Muscle layer of colon (tissue), 2 donors: ENCODE data around the gene CNDP2.

ENCODE experiments used
- H3K27ac ChIP-seq: one replicate; pipeline ENCODE4 v1.7.0; 2013; ENCODE audit warnings: low read depth, mild to moderate bottlenecking, low read length, moderate library complexity
- H3K27me3 ChIP-seq, 2 donors: one replicate each; pipeline ENCODE4 v1.7.0; 2013; ENCODE audit warnings: low read length in 2 of 2, mild to moderate bottlenecking in 2 of 2; ENCODE audit not compliant: insufficient read depth in 2 of 2, control insufficient read depth in 1 of 2
- H3K36me3 ChIP-seq: one replicate; pipeline ENCODE4 v1.7.0; 2013; ENCODE audit warnings: mild to moderate bottlenecking, low read length; ENCODE audit not compliant: insufficient read depth
- H3K4me1 ChIP-seq: one replicate; pipeline ENCODE4 v1.7.0; 2013; ENCODE audit warnings: mild to moderate bottlenecking, low read length; ENCODE audit not compliant: insufficient read depth
- H3K4me3 ChIP-seq, 2 donors: one replicate each; pipeline ENCODE4 v1.7.0; 2013; ENCODE audit warnings: low read length in 2 of 2, low read depth in 1 of 2, mild to moderate bottlenecking in 1 of 2, moderate library complexity in 1 of 2
- H3K9ac ChIP-seq: one replicate; pipeline ENCODE4 v1.7.0; 2013; ENCODE audit warnings: low read length
- H3K9me3 ChIP-seq: one replicate; pipeline ENCODE4 v1.7.0; 2013; ENCODE audit warnings: mild to moderate bottlenecking, low read length
- donor health status: abdominal sarcoma.
- donor health status: Adenocarcinoma of cecum.

Gene CNDP2

DNA sequence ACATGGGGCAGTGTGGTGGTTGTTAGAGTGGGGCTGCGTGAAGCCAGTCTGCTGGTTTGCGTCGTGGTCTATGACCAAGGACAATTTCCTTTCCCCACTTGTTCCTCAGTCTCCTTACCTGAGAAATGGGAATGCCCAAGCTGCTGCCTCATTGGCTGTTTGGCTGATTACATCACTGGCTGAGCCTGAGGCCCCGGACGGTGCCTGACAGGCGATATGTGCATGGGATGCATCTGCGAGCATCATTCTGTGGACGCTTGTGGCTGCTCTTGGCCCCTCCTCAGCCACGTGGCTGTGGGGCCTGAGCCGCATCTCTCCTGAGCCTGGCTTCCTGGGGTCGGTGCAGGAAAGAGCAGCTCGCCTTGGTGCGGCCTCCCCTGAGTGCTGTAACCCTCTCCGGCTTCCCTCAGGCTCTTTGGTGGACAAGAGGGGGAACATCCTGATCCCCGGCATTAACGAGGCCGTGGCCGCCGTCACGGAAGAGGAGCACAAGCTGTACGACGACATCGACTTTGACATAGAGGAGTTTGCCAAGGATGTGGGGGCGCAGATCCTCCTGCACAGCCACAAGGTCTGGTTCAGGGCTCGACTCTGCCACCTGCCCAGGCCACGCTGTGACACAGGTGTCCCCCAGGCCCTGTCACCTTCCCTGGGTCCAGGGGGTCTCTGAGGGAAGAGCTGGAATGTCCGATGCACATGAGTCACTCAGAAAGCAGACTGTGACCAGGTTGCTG, 17.2 kb downstream of the CNDP2 start:
- H3K4me3 ChIP-seq: no peak overlapping the region
- no peaks in the 10 kb centered on the region for H3K4me1 ChIP-seq
- peaks cover 92% of the 10 kb centered on the region for H3K36me3 ChIP-seq
- H3K9ac ChIP-seq: no peak overlapping the region
- H3K27ac ChIP-seq: no peak overlapping the region
- no peaks in the 10 kb centered on the region for H3K9me3 ChIP-seq
- no peaks in the 10 kb centered on the region for H3K27me3 ChIP-seq

DNA sequence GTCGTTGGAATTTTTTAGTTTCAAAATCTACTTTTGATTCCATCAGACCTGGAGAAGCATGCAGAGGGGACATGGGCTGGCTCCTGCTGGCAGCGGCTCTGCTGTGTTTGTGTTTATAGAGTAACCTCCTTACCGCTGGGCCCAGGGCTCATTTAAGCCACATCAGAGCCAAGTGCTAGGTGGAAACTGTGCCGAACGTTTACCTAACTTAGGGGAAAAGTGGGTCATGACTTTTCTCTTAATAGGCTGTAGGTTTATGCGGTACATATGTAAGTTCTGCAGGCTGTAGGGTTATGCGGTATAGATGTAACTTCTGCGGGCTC, 17.7 kb downstream of the CNDP2 start:
- peaks cover 92% of the 10 kb centered on the region for H3K36me3 ChIP-seq
- no peaks in the 10 kb centered on the region for H3K9me3 ChIP-seq
- H3K4me1 ChIP-seq: no peaks in the 10 kb centered on the region
- no peak overlapping the region for H3K9ac ChIP-seq
- H3K4me3 ChIP-seq: no peak overlapping the region
- H3K27ac ChIP-seq: no peak overlapping the region
- H3K27me3 ChIP-seq: no peaks in the 10 kb centered on the region

DNA sequence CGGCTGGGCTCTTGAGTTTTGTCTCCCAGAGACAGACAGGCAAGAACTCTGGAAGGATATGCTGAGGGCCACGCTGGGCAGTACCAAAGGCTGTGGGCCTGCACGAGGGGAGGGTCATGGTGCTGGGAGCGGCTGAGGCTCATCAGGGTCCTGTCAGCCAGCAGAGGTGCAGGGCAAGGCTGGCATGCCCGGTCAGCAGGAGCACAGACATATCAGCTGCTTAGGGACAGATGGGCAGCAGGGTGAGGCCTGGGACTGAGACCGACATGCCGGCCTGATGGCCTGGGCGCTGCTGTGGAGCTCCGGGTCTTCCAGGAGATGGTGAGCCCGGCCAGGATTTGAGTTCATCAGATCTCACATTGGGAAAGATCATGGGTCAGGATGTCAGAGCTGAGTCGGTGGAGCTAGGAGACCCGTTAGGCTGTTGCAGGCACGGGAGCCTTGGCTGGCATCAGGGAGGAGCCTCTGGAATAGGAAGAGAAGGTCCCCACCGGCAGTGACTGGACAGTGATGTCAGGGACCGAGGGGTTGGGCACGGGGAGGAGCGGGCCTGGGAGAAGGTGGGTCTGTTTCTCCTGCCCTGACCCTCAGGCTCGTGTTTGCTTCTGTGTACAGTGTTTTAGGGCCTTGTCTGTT, 18.8 kb downstream of the CNDP2 start:
- no peak overlapping the region for H3K4me3 ChIP-seq
- H3K9me3 ChIP-seq: no peaks in the 10 kb centered on the region
- H3K9ac ChIP-seq: no peak overlapping the region
- no peaks in the 10 kb centered on the region for H3K27me3 ChIP-seq
- no peak overlapping the region for H3K27ac ChIP-seq
- H3K4me1 ChIP-seq: no peaks in the 10 kb centered on the region
- H3K36me3 ChIP-seq: peaks cover 96% of the 10 kb centered on the region

DNA sequence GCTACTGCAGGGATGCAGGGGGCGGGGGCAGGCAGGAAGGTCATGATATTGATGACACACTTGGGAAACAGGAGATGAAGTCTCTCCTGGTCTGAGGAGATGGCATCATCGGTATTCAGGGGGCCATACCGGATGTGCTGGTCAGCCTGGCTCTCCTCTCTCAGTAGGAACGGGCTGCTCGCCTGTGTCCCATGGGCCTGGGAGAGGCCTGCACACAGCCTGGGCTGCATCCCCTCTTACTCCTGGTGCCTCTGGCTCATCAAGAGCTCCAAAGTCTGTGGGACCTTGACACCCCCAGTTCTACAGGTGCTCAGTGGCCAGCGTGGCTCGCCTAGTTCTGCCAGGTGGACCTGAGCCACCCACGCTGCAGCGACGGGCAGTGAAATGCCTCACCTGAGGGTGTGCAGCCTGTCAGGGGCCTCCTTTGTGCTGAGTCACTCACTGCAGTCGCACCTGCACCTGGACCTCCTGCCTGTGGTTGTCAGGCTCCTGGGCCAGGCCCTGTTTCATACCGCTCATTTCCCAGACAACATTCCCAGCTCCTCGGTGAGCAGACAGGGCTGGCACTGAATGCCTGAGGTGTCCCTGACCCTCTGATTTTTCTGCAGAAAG, 19.6 kb downstream of the CNDP2 start:
- Histone ChIP-seq H3K9ac (no peak overlapping the region), H3K9me3 (no peaks in the 10 kb centered on the region), H3K4me1 (no peaks in the 10 kb centered on the region), H3K27ac (no peak overlapping the region), H3K4me3 (no peak overlapping the region), H3K36me3 (peaks cover 96% of the 10 kb centered on the region), H3K27me3 (no peaks in the 10 kb centered on the region)

DNA sequence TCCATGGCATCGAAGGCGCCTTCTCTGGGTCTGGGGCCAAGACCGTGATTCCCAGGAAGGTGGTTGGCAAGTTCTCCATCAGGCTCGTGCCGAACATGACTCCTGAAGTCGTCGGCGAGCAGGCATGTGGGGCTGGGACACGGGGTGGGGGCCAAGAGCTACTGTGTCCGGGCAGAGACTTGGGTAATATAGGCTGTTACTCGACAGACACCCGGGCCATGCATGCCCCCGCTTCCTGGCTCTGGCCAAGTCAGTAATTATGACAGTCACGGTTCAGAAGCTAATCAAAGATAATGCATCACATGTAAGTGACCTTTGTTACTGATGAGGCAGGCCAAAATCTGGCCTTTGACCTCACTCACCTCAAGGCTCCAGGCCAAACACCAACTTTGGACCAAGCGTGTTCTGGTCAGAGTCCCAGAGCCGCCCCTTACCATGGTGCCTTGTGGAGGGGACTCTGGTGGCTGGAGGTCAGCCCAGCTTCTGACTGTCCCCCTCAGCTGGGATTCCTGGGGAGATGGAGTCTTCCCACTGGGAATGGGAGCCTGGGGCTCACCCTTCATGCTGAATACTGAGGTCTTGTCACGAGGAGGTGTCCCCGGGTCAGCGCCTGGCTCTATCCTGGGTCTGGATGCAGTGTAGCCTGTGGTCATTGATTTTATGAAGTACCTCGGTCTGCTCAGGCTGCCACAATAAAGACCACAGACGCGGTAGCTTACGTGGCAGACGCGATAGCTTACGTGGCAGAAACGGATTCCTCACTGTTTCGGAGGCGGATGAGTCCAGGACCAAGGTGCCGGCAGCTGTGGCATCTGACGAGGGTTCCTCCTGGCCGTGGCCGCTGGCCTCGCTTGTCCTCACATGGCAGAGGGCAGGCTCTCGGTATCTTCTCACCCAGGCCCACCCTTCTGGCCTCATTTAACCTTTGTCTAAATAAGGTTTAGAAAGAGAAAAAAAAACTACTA, 20.4 kb downstream of the CNDP2 start:
- Histone ChIP-seq H3K4me1 (no peaks in the 10 kb centered on the region), H3K27me3 (no peaks in the 10 kb centered on the region), H3K4me3 (no peak overlapping the region), H3K36me3 (peaks cover 91% of the 10 kb centered on the region), H3K9me3 (no peaks in the 10 kb centered on the region), H3K27ac (no peak overlapping the region), H3K9ac (no peak overlapping the region)

DNA sequence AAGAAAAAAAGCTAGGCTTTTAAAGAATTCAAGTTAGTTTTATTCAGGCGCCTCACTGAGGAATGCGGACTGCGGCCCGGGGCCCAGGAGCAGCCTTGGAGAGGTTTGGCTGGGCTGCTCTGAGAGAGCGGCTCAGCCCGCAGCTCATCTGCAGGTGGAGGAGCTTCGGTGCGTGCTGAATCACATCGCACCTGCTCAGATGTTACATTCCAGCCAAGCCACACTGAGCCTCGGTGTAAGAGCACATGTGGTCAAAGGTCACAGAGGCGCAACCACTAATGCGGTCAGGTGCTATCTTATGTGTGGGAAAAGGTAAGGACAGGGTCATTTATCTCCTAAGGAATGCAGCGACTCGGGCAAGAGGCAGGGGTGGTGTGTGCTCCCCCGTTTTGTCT, 21.1 kb downstream of the CNDP2 start:
- no peaks in the 10 kb centered on the region for H3K27me3 ChIP-seq
- no peaks in the 10 kb centered on the region for H3K4me1 ChIP-seq
- H3K4me3 ChIP-seq: no peak overlapping the region
- H3K27ac ChIP-seq: no peak overlapping the region
- no peak overlapping the region for H3K9ac ChIP-seq
- H3K36me3 ChIP-seq: peaks cover 90% of the 10 kb centered on the region
- H3K9me3 ChIP-seq: no peaks in the 10 kb centered on the region

DNA sequence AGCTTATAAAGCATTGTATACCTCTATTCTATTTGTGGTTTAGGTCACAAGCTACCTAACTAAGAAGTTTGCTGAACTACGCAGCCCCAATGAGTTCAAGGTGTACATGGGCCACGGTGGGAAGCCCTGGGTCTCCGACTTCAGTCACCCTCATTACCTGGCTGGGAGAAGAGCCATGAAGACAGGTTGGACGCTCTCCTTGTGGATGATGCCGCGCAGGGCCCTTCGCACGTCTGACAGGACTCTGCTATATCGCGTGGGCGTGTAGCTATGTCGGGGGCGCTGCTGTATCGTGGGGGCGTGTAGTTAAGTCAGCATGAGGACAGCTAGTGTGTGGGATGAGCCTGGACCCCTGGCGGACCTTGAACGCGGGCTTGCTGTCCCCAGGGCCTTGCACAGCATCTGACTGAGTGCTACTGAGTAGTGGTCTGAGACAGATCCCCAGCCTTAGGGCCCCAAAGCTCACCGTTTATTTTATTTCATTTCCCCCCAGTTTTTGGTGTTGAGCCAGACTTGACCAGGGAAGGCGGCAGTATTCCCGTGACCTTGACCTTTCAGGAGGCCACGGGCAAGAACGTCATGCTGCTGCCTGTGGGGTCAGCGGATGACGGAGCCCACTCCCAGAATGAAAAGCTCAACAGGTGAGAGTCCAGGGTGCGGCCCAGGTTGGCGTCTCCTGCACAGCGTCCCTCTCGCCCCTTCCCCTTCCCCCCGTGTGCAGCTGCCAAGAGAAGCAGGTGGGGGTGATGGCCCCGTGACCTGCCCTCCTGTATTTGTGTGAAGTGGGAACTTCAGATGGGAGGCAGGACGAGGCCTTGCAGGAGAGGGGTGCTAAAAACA, 22.5 kb downstream of the CNDP2 start:
- peaks cover 75% of the 10 kb centered on the region for H3K36me3 ChIP-seq
- H3K9me3 ChIP-seq: no peaks in the 10 kb centered on the region
- H3K4me3 ChIP-seq: no peak overlapping the region

DNA sequence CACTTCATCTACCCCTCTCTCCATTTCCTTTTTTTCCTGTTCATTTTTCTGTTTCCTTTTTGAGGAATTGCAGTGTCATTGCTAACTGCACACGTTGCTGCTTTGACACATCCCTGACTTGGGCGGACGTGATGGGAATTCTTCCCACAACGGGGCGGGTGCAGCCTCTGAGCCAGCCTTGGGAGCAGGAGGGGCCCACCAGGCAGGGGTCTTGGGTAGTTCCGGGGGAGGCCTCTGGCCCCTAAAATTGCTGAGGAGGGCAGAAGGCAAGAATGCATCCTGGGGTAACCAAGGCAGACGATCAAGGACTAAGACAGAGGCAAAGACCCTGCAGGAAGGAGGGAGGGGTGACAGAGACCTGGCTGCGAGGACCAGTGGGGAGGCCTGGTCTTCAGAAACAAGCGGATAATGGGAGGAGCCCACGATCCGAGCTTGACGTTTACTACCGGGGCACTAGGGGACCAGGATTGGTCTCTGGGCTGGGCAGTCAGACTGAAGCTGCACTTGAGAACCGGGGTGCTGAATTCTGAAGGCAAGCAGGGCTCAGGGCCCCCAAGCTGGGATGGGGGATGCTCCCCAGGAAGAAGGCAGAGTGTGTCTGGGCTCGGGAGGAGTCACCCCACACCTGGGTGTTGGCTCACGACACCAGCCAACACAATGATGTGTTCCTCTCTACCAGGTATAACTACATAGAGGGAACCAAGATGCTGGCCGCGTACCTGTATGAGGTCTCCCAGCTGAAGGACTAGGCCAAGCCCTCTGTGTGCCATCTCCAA, 23.3 kb downstream of the CNDP2 start:
- Histone ChIP-seq H3K9ac (no peak overlapping the region), H3K4me3 (no peak overlapping the region), H3K27me3 (no peaks in the 10 kb centered on the region), H3K27ac (no peak overlapping the region), H3K4me1 (peaks cover 17% of the 10 kb centered on the region), H3K9me3 (no peaks in the 10 kb centered on the region), H3K36me3 (peaks cover 68% of the 10 kb centered on the region)

More for the DNA sequence above, 22.5 kb downstream of the CNDP2 start:
- Histone ChIP-seq H3K27ac (no peak overlapping the region), H3K27me3 (no peaks in the 10 kb centered on the region), H3K4me1 (peaks cover 9% of the 10 kb centered on the region), H3K9ac (no peak overlapping the region)

DNA sequence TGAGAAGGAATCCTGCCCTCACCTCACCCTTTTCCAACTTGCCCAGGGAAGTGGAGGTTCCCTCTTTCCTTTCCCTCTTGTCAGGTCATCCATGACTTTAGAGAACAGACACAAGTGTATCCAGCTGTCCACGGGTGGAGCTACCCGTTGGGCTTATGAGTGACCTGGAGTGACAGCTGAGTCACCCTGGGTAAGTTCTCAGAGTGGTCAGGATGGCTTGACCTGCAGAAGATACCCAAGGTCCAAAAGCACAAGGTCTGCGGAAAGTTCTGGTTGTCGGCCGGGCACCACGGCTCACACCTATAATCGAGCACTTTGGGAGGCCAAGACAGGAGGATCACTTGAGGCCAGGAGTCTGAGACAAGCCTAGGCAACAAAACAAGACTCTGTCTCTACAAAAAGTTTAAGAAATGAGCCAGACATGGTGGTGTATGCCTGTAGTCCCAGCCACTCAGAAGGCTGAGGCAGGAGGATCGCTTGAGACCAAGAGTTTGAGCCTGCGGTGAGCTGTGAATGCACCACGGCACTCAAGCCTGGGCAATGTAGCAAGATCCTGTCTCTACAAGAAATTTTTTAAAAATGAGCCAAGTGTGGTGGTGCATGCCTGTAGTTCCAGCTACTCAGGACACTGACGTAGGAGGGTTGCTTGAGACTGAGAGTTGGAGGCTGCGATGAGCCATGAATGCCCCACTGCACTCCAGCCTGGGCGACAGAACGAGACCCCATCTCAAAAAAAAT, 24.1 kb downstream of the CNDP2 start:
- H3K4me1 ChIP-seq: peaks cover 18% of the 10 kb centered on the region
- H3K36me3 ChIP-seq: peaks cover 60% of the 10 kb centered on the region
- no peaks in the 10 kb centered on the region for H3K27me3 ChIP-seq
- no peaks in the 10 kb centered on the region for H3K9me3 ChIP-seq
- H3K27ac ChIP-seq: no peak overlapping the region
- H3K9ac ChIP-seq: no peak overlapping the region
- no peak overlapping the region for H3K4me3 ChIP-seq
